NB4 (cell line): ENCODE measurements around the gene HIGD1C.

Experiments
- MYC ChIP-seq: IDR thresholded peaks from 2 replicates; pipeline ENCODE4 v1.6.1; 2011; ENCODE audit warnings: low read depth, low read length
- POLR2A ChIP-seq: IDR thresholded peaks from 2 replicates; pipeline ENCODE4 v1.6.1; 2011; ENCODE audit warnings: mild to moderate bottlenecking; ENCODE audit not compliant: insufficient read length; ENCODE audit errors: extremely low read depth
- TF ChIP-seq, protein P1 (sequence below): IDR thresholded peaks from one replicate; pipeline ENCODE4 v1.5.1; 2012; ENCODE audit warnings: low read depth, low read length
- TF ChIP-seq, protein P2 (sequence below): IDR thresholded peaks from 2 replicates; pipeline ENCODE4 v1.6.1; 2011; ENCODE audit warnings: low read depth, low read length

DNA sequence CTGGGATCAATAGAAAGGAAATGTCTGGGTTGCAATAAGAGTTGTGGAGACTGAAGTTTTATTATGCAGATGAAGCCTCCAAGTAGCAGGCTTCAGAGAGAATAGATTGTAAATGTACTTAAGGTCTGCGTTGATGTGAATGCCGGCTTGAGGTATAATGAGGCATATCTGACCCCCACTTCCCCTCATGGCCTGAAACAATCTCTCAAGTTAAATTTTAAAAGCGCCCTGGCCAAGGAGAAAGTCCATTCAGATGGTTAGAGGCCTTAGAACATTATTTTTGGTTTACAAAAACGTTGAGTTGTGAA, 28.3 kb upstream of the HIGD1C start:
- TF ChIP-seq, protein P1, sequence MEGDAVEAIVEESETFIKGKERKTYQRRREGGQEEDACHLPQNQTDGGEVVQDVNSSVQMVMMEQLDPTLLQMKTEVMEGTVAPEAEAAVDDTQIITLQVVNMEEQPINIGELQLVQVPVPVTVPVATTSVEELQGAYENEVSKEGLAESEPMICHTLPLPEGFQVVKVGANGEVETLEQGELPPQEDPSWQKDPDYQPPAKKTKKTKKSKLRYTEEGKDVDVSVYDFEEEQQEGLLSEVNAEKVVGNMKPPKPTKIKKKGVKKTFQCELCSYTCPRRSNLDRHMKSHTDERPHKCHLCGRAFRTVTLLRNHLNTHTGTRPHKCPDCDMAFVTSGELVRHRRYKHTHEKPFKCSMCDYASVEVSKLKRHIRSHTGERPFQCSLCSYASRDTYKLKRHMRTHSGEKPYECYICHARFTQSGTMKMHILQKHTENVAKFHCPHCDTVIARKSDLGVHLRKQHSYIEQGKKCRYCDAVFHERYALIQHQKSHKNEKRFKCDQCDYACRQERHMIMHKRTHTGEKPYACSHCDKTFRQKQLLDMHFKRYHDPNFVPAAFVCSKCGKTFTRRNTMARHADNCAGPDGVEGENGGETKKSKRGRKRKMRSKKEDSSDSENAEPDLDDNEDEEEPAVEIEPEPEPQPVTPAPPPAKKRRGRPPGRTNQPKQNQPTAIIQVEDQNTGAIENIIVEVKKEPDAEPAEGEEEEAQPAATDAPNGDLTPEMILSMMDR = no peak
- TF ChIP-seq POLR2A = no peak
- no peak for TF ChIP-seq MYC
- TF ChIP-seq, protein P2, sequence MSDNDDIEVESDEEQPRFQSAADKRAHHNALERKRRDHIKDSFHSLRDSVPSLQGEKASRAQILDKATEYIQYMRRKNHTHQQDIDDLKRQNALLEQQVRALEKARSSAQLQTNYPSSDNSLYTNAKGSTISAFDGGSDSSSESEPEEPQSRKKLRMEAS = no peak
